Measurements from ENCODE around the gene C17orf100.

Gene C17orf100

GRCh38 chr17:6651354-6651918 is at the start of gene C17orf100, which contains the start of gene MED31:
C17orf100 (plus strand) TSS chr17:6651762; CDS start chr17:6651914, 152 bp downstream.
MED31 (minus strand) TSS chr17:6651605; CDS start chr17:6651528, 77 bp downstream.
- TF ChIP-seq GATA1 (IDR thresholded peaks at IDR 0.05; ENCODE audit: low read depth, low read length) = no peak
- peak; percentile 87 for TF ChIP-seq POLR2A (IDR thresholded peaks at IDR 0.05; ENCODE audit: low read length)
- peak; percentile 93 to 95 for DNase-seq

GRCh38 chr17:6602141-6602540 is 49.4 kb upstream of the C17orf100 start:
- no peak for TF ChIP-seq GATA1 (IDR thresholded peaks at IDR 0.05; ENCODE audit: low read depth, low read length)
- TF ChIP-seq POLR2A (IDR thresholded peaks at IDR 0.05; ENCODE audit: low read length) = no peak
- DNase-seq = no peak

GRCh38 chr17:6603744-6604325 is 47.7 kb upstream of the C17orf100 start:
- DNase-seq = no peak
- TF ChIP-seq GATA1 (IDR thresholded peaks at IDR 0.05; ENCODE audit: low read depth, low read length) (no peak), POLR2A (IDR thresholded peaks at IDR 0.05; ENCODE audit: low read length) (no peak)

- no peak for DNase-seq
- TF ChIP-seq POLR2A (IDR thresholded peaks at IDR 0.05; ENCODE audit: low read length) (no peak), GATA1 (IDR thresholded peaks at IDR 0.05; ENCODE audit: low read depth, low read length) (no peak)
Measured at GRCh38 chr17:6605142-6605541, 46.4 kb upstream of the C17orf100 start.

- no peak for DNase-seq
- TF ChIP-seq POLR2A (IDR thresholded peaks at IDR 0.05; ENCODE audit: low read length) (no peak), GATA1 (IDR thresholded peaks at IDR 0.05; ENCODE audit: low read depth, low read length) (no peak)
Measured at GRCh38 chr17:6608321-6608720, 43.2 kb upstream of the C17orf100 start.

GRCh38 chr17:6610011-6610410 is 41.6 kb upstream of the C17orf100 start:
- no peak for DNase-seq
- TF ChIP-seq GATA1 (IDR thresholded peaks at IDR 0.05; ENCODE audit: low read depth, low read length) (no peak), POLR2A (IDR thresholded peaks at IDR 0.05; ENCODE audit: low read length) (no peak)

- no peak for DNase-seq
- TF ChIP-seq GATA1 (IDR thresholded peaks at IDR 0.05; ENCODE audit: low read depth, low read length) = no peak
- TF ChIP-seq POLR2A (IDR thresholded peaks at IDR 0.05; ENCODE audit: low read length) = no peak
Measured at GRCh38 chr17:6611231-6611630, 40.3 kb upstream of the C17orf100 start.

- TF ChIP-seq POLR2A (IDR thresholded peaks at IDR 0.05; ENCODE audit: low read length) (no peak), GATA1 (IDR thresholded peaks at IDR 0.05; ENCODE audit: low read depth, low read length) (no peak)
- DNase-seq = no peak
Measured at GRCh38 chr17:6623941-6624340, 27.6 kb upstream of the C17orf100 start.

- no peak for DNase-seq
- no peak for TF ChIP-seq GATA1 (IDR thresholded peaks at IDR 0.05; ENCODE audit: low read depth, low read length)
- no peak for TF ChIP-seq POLR2A (IDR thresholded peaks at IDR 0.05; ENCODE audit: low read length)
Measured at GRCh38 chr17:6626616-6627015, 24.9 kb upstream of the C17orf100 start.

GRCh38 chr17:6627019-6627418 is 24.5 kb upstream of the C17orf100 start:
- DNase-seq = no peak
- TF ChIP-seq GATA1 (IDR thresholded peaks at IDR 0.05; ENCODE audit: low read depth, low read length) (no peak), POLR2A (IDR thresholded peaks at IDR 0.05; ENCODE audit: low read length) (no peak)

GRCh38 chr17:6630390-6630789 is 21.2 kb upstream of the C17orf100 start:
- no peak for DNase-seq
- no peak for TF ChIP-seq POLR2A (IDR thresholded peaks at IDR 0.05; ENCODE audit: low read length)
- no peak for TF ChIP-seq GATA1 (IDR thresholded peaks at IDR 0.05; ENCODE audit: low read depth, low read length)

GRCh38 chr17:6632530-6632929 is 19.0 kb upstream of the C17orf100 start:
- no peak for DNase-seq
- TF ChIP-seq POLR2A (IDR thresholded peaks at IDR 0.05; ENCODE audit: low read length) (no peak), GATA1 (IDR thresholded peaks at IDR 0.05; ENCODE audit: low read depth, low read length) (no peak)

GRCh38 chr17:6633263-6633662 is 18.3 kb upstream of the C17orf100 start:
- DNase-seq = no peak
- no peak for TF ChIP-seq POLR2A (IDR thresholded peaks at IDR 0.05; ENCODE audit: low read length)
- TF ChIP-seq GATA1 (IDR thresholded peaks at IDR 0.05; ENCODE audit: low read depth, low read length) = no peak

- DNase-seq = no peak
- TF ChIP-seq POLR2A (IDR thresholded peaks at IDR 0.05; ENCODE audit: low read length) = no peak
- no peak for TF ChIP-seq GATA1 (IDR thresholded peaks at IDR 0.05; ENCODE audit: low read depth, low read length)
Measured at GRCh38 chr17:6636105-6636504, 15.5 kb upstream of the C17orf100 start.
